ENCODE results near the gene ARHGEF17. TPM values are rescaled to one million over a fixed set of nuclear protein-coding genes. Genes with fewer than 3 reads are reported as not detected.

The ARHGEF17 gene
- total and polyA plus RNA-seq, 2 of the 8 experiments (the other 6 are each of a cell fraction or from before 2014, with no cell fraction given), result 11.3 to 14.6 TPM

- TF ChIP-seq CHD7 (IDR thresholded peaks at IDR 0.05; ENCODE audit: insufficient replicate concordance, low read length), result no peak
Observed at GRCh38 chr11:73343076-73343873, 35.2 kb downstream of the ARHGEF17 start (continued).

Data from H1 (cell line).